Measurements from ENCODE around the gene FAM161A.
"Not testable (repeated sequence)": the region's sequence is repeated elsewhere in the genome, so short reads cannot be mapped to it uniquely, and the experiment has no call there.

The FAM161A gene

GRCh38 chr2:61885896-61886603 is 32.2 kb upstream of the FAM161A start:
- DNase-seq (ENCODE audit: insufficient read length, low spot score) (no peak), FAIRE-seq (no peak)
- no peak for TF ChIP-seq CTCF (IDR thresholded peaks at IDR 0.05; ENCODE audit: insufficient read depth, missing control alignments)

- no peak for DNase-seq (ENCODE audit: insufficient read length, low spot score)
- no peak for TF ChIP-seq CTCF (IDR thresholded peaks at IDR 0.05; ENCODE audit: insufficient read depth, missing control alignments)
- FAIRE-seq: no peak
Measured at GRCh38 chr2:61882850-61883249, 29.0 kb upstream of the FAM161A start.

- DNase-seq (ENCODE audit: insufficient read length, low spot score); FAIRE-seq: not testable (repeated sequence)
Measured at GRCh38 chr2:61879351-61879750, 25.5 kb upstream of the FAM161A start.

- DNase-seq (ENCODE audit: insufficient read length, low spot score) (no peak), FAIRE-seq (no peak)
- no peak for TF ChIP-seq CTCF (IDR thresholded peaks at IDR 0.05; ENCODE audit: insufficient read depth, missing control alignments)
Measured at GRCh38 chr2:61878761-61879160, 24.9 kb upstream of the FAM161A start.

GRCh38 chr2:61877571-61878245 is 23.8 kb upstream of the FAM161A start:
- no peak for TF ChIP-seq CTCF (IDR thresholded peaks at IDR 0.05; ENCODE audit: insufficient read depth, missing control alignments)
- FAIRE-seq (no peak), DNase-seq (ENCODE audit: insufficient read length, low spot score) (no peak)

- no peak for TF ChIP-seq CTCF (IDR thresholded peaks at IDR 0.05; ENCODE audit: insufficient read depth, missing control alignments)
- FAIRE-seq (no peak), DNase-seq (ENCODE audit: insufficient read length, low spot score) (no peak)
Measured at GRCh38 chr2:61876400-61876799, 22.5 kb upstream of the FAM161A start.

- FAIRE-seq: not testable (repeated sequence)
Measured at GRCh38 chr2:61866482-61867089, 12.7 kb upstream of the FAM161A start.

GRCh38 chr2:61862085-61862484 is 8.2 kb upstream of the FAM161A start:
- no peak for FAIRE-seq
- no peak for TF ChIP-seq CTCF (IDR thresholded peaks at IDR 0.05; ENCODE audit: insufficient read depth, missing control alignments)

More at GRCh38 chr2:61866482-61867089, 12.7 kb upstream of the FAM161A start:
- not testable (repeated sequence) for DNase-seq (ENCODE audit: insufficient read length, low spot score)

More at GRCh38 chr2:61862085-61862484, 8.2 kb upstream of the FAM161A start:
- DNase-seq (ENCODE audit: insufficient read length, low spot score): no peak
